GM12878 (cell line): ENCODE measurements around the gene OR4D2.

ENCODE experiments used
- CEBPB ChIP-seq, 2 experiments: fragments of 150-350 bp in 1 of 2; IDR thresholded peaks; 2 replicates each; pipeline ENCODE4 v1.6.1; 2012 to 2014; ENCODE audit warnings: low read depth in 2 of 2, low read length in 2 of 2, borderline replicate concordance in 1 of 2, inconsistent platforms in 1 of 2
- GABPA ChIP-seq: IDR thresholded peaks from 2 replicates; pipeline ENCODE4 v1.6.1; 2014; ENCODE audit warnings: antibody characterized with exemption, low read depth, mild to moderate bottlenecking, inconsistent platforms
- HDGF ChIP-seq: fragments of 450-650 bp; IDR thresholded peaks from 2 replicates; pipeline ENCODE4 v1.6.1; 2016; ENCODE audit warnings: antibody characterized with exemption
- MTA3 ChIP-seq: IDR thresholded peaks from 2 replicates; pipeline ENCODE4 v1.6.1; 2012; ENCODE audit warnings: low read length, inconsistent platforms, borderline replicate concordance
- NR2C2 ChIP-seq: IDR thresholded peaks from 2 replicates; pipeline ENCODE4 v1.6.1; 2011; ENCODE audit warnings: borderline replicate concordance, low read depth; ENCODE audit not compliant: control insufficient read depth, insufficient read length
- POLR2A ChIP-seq: IDR thresholded peaks from 2 replicates; pipeline ENCODE4 v1.6.1; 2011; ENCODE audit warnings: low read depth, mild to moderate bottlenecking, low read length
- POLR2AphosphoS5 ChIP-seq: IDR thresholded peaks from 2 replicates; pipeline ENCODE4 v1.6.1; 2011; ENCODE audit warnings: mild to moderate bottlenecking, low read length, inconsistent platforms
- RBBP5 ChIP-seq: fragments of 200-600 bp; sonication (generic); conservative IDR thresholded peaks from 2 replicates; pipeline ENCODE4 v1.6.1; 2016
- SMARCA5 ChIP-seq: fragments of 450-650 bp; IDR thresholded peaks from 2 replicates; pipeline ENCODE4 v1.6.1; 2017; ENCODE audit warnings: mild to moderate bottlenecking
- TBL1XR1 ChIP-seq: IDR thresholded peaks from 2 replicates; pipeline ENCODE4 v1.6.1; 2012; ENCODE audit warnings: low read depth, low read length, improper control_type of control experiment
- TF ChIP-seq, protein P1 (sequence below): fragments of 450-650 bp; IDR thresholded peaks from 2 replicates; pipeline ENCODE4 v1.6.1; 2016; ENCODE audit warnings: mild to moderate bottlenecking
- TF ChIP-seq, protein P2 (sequence below), 3 experiments: IDR thresholded peaks in 2 of 3; conservative IDR thresholded peaks in 1 of 3; 2 replicates each; pipeline ENCODE4 v1.5.1; 2011; ENCODE audit warnings: low read depth in 3 of 3, low read length in 3 of 3, mild to moderate bottlenecking in 3 of 3, control low read depth in 2 of 3, moderate library complexity in 2 of 3, inconsistent platforms in 1 of 3, mixed read lengths in 1 of 3; ENCODE audit not compliant: control insufficient read depth in 2 of 3, insufficient read depth in 1 of 3; ENCODE audit errors: extremely low read depth in 1 of 3
- TF ChIP-seq, protein P3 (sequence below): IDR thresholded peaks from 2 replicates; pipeline ENCODE4 v1.6.1; 2012; ENCODE audit warnings: low read depth, low read length, improper control_type of control experiment

DNA sequence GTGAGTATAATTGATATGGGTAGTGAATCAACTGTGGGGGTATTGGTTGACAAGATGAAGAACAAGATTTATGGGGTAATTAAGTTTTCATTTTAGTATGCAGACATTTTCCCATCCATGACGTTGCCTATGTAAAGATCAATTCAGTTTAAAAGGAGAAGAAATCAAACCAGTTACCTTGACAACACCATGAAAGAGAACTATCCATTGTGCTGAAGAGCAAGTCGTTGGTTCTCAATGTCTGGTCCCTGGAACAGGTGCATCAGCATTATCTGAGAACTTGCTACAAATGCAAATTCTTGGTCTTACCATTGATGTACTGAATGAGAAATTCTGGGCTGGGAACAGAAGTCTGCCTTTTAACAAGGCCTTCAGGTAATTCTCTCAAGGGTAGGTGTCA lies 801 bp upstream of the OR4D2 start:
- no peak for TF ChIP-seq TBL1XR1
- no peak for TF ChIP-seq POLR2A
- TF ChIP-seq, protein P1, sequence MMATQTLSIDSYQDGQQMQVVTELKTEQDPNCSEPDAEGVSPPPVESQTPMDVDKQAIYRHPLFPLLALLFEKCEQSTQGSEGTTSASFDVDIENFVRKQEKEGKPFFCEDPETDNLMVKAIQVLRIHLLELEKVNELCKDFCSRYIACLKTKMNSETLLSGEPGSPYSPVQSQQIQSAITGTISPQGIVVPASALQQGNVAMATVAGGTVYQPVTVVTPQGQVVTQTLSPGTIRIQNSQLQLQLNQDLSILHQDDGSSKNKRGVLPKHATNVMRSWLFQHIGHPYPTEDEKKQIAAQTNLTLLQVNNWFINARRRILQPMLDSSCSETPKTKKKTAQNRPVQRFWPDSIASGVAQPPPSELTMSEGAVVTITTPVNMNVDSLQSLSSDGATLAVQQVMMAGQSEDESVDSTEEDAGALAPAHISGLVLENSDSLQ: no peak
- TF ChIP-seq, protein P2, sequence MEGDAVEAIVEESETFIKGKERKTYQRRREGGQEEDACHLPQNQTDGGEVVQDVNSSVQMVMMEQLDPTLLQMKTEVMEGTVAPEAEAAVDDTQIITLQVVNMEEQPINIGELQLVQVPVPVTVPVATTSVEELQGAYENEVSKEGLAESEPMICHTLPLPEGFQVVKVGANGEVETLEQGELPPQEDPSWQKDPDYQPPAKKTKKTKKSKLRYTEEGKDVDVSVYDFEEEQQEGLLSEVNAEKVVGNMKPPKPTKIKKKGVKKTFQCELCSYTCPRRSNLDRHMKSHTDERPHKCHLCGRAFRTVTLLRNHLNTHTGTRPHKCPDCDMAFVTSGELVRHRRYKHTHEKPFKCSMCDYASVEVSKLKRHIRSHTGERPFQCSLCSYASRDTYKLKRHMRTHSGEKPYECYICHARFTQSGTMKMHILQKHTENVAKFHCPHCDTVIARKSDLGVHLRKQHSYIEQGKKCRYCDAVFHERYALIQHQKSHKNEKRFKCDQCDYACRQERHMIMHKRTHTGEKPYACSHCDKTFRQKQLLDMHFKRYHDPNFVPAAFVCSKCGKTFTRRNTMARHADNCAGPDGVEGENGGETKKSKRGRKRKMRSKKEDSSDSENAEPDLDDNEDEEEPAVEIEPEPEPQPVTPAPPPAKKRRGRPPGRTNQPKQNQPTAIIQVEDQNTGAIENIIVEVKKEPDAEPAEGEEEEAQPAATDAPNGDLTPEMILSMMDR (IDR thresholded peaks at IDR 0.05 in 2 of 3, conservative IDR thresholded peaks at IDR 0.05 in 1 of 3; ENCODE audit: control insufficient read depth in 2 of 3, extremely low read depth in 1 of 3, insufficient read depth in 1 of 3, low read depth in 3 of 3, low read length in 3 of 3): no peak
- no peak for TF ChIP-seq NR2C2
- no peak for TF ChIP-seq GABPA
- TF ChIP-seq HDGF: no peak
- TF ChIP-seq MTA3: no peak
- TF ChIP-seq, protein P3, sequence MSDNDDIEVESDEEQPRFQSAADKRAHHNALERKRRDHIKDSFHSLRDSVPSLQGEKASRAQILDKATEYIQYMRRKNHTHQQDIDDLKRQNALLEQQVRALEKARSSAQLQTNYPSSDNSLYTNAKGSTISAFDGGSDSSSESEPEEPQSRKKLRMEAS: no peak
- TF ChIP-seq RBBP5: no peak
- no peak for TF ChIP-seq CEBPB (IDR thresholded peaks at IDR 0.05; ENCODE audit: borderline replicate concordance in 1 of 2, low read depth in 2 of 2, low read length in 2 of 2)
- TF ChIP-seq POLR2AphosphoS5: no peak
- no peak for TF ChIP-seq SMARCA5
